Panc1 (cell line): ENCODE data around the gene CRYBG3. TPM values are rescaled to one million over a fixed set of nuclear protein-coding genes. Genes with fewer than 3 reads are reported as not detected.

ENCODE experiments used
- ATAC-seq: fragments of 200-7000 bp; cut with Tn5 transposase; 2 replicates; pipeline ENCODE4 v1.9.1; 2020; ENCODE audit warnings: mild to moderate bottlenecking, moderate library complexity
- BruUV-seq: library from RNA; stranded (reverse); fragments of 400-500 nt; replicated peaks from 2 replicates; lab custom pipeline; 2021; lab: Mats Ljungman, UMichigan
- CTCF ChIA-PET: fragments of 300-600 bp; sonication (Branson Sonifier 250); formaldehyde crosslinking; loops from one replicate; lab custom pipeline; 2022; ENCODE audit warnings: antibody characterized with exemption; lab: Charles Lee
- POLR2A ChIA-PET: fragments of 300-600 bp; sonication (Branson Sonifier 250); formaldehyde crosslinking; loops from one replicate; lab custom pipeline; 2022; ENCODE audit warnings: antibody characterized with exemption; lab: Charles Lee
- DNase-seq: peaks from one replicate; pipeline ENCODE4 v3.0.0-alpha.2; 2010; ENCODE audit warnings: low read depth, low spot score
- H3K27ac ChIP-seq: 2 replicates; pipeline ENCODE4 v1.5.1; 2011; ENCODE audit warnings: mild to moderate bottlenecking, low read length, inconsistent platforms
- H3K27me3 ChIP-seq: fragments of 200-500 bp; sonication (Bioruptor generic); 2 replicates; pipeline ENCODE4 v1.6.0; 2014; ENCODE audit warnings: low read length, inconsistent platforms; ENCODE audit not compliant: control insufficient read depth, insufficient read depth
- H3K36me3 ChIP-seq: fragments of 200-500 bp; sonication (Bioruptor generic); 2 replicates; pipeline ENCODE4 v1.5.1; 2014; ENCODE audit warnings: inconsistent platforms, mild to moderate bottlenecking, low read length, moderate library complexity; ENCODE audit not compliant: control insufficient read depth, insufficient read depth
- H3K4me1 ChIP-seq: 2 replicates; pipeline ENCODE4 v1.5.1; 2011; ENCODE audit warnings: inconsistent platforms, mild to moderate bottlenecking, low read length, moderate library complexity; ENCODE audit not compliant: control insufficient read depth, insufficient read depth
- H3K4me3 ChIP-seq, 2 experiments: 2 replicates each; pipeline ENCODE4 v1.5.1; 2011 to 2012; ENCODE audit warnings: low read depth in 2 of 2, low read length in 2 of 2, mild to moderate bottlenecking in 2 of 2, inconsistent platforms in 1 of 2, moderate library complexity in 1 of 2
- H3K9me3 ChIP-seq: fragments of 200-500 bp; sonication (Bioruptor generic); 2 replicates; pipeline ENCODE4 v1.5.1; 2014; ENCODE audit warnings: low read depth, mild to moderate bottlenecking, inconsistent platforms, low read length, moderate library complexity; ENCODE audit not compliant: control insufficient read depth, insufficient read depth
- POLR2AphosphoS5 ChIP-seq: IDR thresholded peaks from 2 replicates; pipeline ENCODE4 v1.6.1; 2012; ENCODE audit warnings: mild to moderate bottlenecking, low read depth, low read length, moderate library complexity
- SIN3A ChIP-seq: IDR thresholded peaks from 2 replicates; pipeline ENCODE4 v1.6.1; 2012; ENCODE audit warnings: low read depth, mild to moderate bottlenecking, low read length, moderate library complexity, borderline replicate concordance; ENCODE audit not compliant: insufficient read depth
- TCF7L2 ChIP-seq: IDR thresholded peaks from 2 replicates; pipeline ENCODE4 v1.6.1; 2011; ENCODE audit warnings: mild to moderate bottlenecking, low read depth, low read length, inconsistent platforms
- in situ Hi-C: cut with HindIII; loops from 2 replicates; pipeline ENCODE4 v1.10.0; 2016; ENCODE audit warnings: low sequenced_read_pairs, low pct_unique_long_range_greater_than_20kb
- intact Hi-C: fragments of 100-400 bp; cut with micrococcal nuclease; formaldehyde crosslinking; loops from one replicate; pipeline ENCODE4 v1.10.0; 2022; ENCODE audit not compliant: unreplicated experiment
- total RNA-seq: library from RNA; stranded (reverse); gene quantifications from one replicate; pipeline ENCODE4 v1.2.1, GENCODE V29; 2021; ENCODE audit not compliant: unreplicated experiment
- TF ChIP-seq, protein P1 (sequence below): fragments of 450-650 bp; IDR thresholded peaks from 2 replicates; pipeline ENCODE4 v1.5.1; 2017; ENCODE audit warnings: mild to moderate bottlenecking
- TF ChIP-seq, protein P2 (sequence below), 2 experiments: IDR thresholded peaks; 2 replicates each; pipeline ENCODE4 v1.6.1; 2011 to 2012; ENCODE audit warnings: low read depth in 2 of 2, control low read depth in 1 of 2, low read length in 1 of 2, mild to moderate bottlenecking in 1 of 2, moderate library complexity in 1 of 2; ENCODE audit not compliant: insufficient read depth in 1 of 2

The CRYBG3 gene
- total RNA-seq, 1 experiment from 2014 or later = 24.6 TPM

DNA sequence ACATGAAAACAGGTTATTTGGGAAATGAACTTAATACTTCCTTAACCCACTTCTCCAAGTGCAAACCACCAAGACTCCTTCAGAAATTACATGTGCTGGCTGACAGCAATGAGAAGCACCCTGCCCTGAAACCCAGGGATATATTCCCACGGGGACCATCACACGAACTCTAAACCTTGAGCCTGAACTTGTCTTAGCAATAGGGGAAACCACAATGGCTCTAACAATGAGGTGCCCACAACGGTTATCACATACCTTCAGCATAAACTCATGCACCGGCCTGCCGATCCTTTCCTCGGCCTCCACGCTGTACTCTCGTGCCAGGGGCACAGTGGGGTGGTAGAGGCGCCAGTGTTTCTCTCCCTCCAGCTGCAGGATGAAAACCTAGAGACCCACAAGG is 137.0 kb downstream of the CRYBG3 start:
- DNase-seq (no peak), ATAC-seq (no peak)
- intact Hi-C loops = no loop called here
- POLR2A ChIA-PET = no interaction called here
- Histone ChIP-seq H3K9me3 (no peaks in the 10 kb centered on the region), H3K27ac (no peak overlapping the region), H3K36me3 (peaks cover 14% of the 10 kb centered on the region), H3K27me3 (no peaks in the 10 kb centered on the region), H3K4me3 (no peak overlapping the region), H3K4me1 (no peaks in the 10 kb centered on the region)
- TF ChIP-seq, protein P1, sequence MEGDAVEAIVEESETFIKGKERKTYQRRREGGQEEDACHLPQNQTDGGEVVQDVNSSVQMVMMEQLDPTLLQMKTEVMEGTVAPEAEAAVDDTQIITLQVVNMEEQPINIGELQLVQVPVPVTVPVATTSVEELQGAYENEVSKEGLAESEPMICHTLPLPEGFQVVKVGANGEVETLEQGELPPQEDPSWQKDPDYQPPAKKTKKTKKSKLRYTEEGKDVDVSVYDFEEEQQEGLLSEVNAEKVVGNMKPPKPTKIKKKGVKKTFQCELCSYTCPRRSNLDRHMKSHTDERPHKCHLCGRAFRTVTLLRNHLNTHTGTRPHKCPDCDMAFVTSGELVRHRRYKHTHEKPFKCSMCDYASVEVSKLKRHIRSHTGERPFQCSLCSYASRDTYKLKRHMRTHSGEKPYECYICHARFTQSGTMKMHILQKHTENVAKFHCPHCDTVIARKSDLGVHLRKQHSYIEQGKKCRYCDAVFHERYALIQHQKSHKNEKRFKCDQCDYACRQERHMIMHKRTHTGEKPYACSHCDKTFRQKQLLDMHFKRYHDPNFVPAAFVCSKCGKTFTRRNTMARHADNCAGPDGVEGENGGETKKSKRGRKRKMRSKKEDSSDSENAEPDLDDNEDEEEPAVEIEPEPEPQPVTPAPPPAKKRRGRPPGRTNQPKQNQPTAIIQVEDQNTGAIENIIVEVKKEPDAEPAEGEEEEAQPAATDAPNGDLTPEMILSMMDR = no peak
- TF ChIP-seq SIN3A (no peak), TCF7L2 (no peak), POLR2AphosphoS5 (no peak)
- TF ChIP-seq, protein P2, sequence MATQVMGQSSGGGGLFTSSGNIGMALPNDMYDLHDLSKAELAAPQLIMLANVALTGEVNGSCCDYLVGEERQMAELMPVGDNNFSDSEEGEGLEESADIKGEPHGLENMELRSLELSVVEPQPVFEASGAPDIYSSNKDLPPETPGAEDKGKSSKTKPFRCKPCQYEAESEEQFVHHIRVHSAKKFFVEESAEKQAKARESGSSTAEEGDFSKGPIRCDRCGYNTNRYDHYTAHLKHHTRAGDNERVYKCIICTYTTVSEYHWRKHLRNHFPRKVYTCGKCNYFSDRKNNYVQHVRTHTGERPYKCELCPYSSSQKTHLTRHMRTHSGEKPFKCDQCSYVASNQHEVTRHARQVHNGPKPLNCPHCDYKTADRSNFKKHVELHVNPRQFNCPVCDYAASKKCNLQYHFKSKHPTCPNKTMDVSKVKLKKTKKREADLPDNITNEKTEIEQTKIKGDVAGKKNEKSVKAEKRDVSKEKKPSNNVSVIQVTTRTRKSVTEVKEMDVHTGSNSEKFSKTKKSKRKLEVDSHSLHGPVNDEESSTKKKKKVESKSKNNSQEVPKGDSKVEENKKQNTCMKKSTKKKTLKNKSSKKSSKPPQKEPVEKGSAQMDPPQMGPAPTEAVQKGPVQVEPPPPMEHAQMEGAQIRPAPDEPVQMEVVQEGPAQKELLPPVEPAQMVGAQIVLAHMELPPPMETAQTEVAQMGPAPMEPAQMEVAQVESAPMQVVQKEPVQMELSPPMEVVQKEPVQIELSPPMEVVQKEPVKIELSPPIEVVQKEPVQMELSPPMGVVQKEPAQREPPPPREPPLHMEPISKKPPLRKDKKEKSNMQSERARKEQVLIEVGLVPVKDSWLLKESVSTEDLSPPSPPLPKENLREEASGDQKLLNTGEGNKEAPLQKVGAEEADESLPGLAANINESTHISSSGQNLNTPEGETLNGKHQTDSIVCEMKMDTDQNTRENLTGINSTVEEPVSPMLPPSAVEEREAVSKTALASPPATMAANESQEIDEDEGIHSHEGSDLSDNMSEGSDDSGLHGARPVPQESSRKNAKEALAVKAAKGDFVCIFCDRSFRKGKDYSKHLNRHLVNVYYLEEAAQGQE (IDR thresholded peaks at IDR 0.05; ENCODE audit: insufficient read depth in 1 of 2, low read depth in 2 of 2, low read length in 1 of 2) = no peak
- in situ Hi-C loops = no loop called here
- BruUV-seq = no TSS peak
- CTCF ChIA-PET = no interaction called here

DNA sequence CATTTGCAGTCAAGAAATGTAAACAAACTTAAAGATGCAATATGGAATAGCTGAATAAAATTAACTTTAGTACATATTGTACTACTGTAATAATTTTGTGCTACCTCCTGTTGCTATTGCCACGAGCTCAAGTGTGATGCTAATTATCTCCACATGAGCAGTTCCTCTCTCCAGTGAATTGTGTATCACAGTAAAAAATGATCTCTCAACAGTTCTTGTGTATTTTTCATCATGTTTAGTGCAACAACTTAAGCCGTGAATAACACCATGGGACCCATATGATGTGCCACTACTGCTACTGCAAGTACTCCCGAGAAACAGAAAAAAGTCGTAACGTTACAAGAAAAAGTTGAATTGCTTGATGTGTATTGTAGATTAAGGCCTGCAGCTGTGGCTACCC is 138.1 kb downstream of the CRYBG3 start:
- no peaks in the 10 kb centered on the region for H3K4me1 ChIP-seq
- CTCF ChIA-PET = no interaction called here
- H3K27me3 ChIP-seq = no peaks in the 10 kb centered on the region
- peaks cover 11% of the 10 kb centered on the region for H3K36me3 ChIP-seq
- no peak overlapping the region for H3K4me3 ChIP-seq
- ATAC-seq (no peak), DNase-seq (no peak)
- POLR2A ChIA-PET = no interaction called here
- in situ Hi-C loops = no loop called here
- no peaks in the 10 kb centered on the region for H3K9me3 ChIP-seq
- TF ChIP-seq, protein P2 (IDR thresholded peaks at IDR 0.05; ENCODE audit: insufficient read depth in 1 of 2, low read depth in 2 of 2, low read length in 1 of 2) = no peak
- TF ChIP-seq, protein P1 = no peak
- TF ChIP-seq POLR2AphosphoS5 (no peak), SIN3A (no peak), TCF7L2 (no peak)
- no TSS peak for BruUV-seq
- intact Hi-C loops = no loop called here
- H3K27ac ChIP-seq = no peak overlapping the region
